Measurements from ENCODE around the gene GLIS1. TPM values are rescaled to one million over a fixed set of nuclear protein-coding genes. Genes with fewer than 3 reads are reported as not detected.
A peak's percentile ranks its signal among the peaks of the same experiment; 100 is the strongest.

Gene GLIS1
- total RNA-seq, 1 experiment from 2014 or later, result 0.28 TPM

DNA sequence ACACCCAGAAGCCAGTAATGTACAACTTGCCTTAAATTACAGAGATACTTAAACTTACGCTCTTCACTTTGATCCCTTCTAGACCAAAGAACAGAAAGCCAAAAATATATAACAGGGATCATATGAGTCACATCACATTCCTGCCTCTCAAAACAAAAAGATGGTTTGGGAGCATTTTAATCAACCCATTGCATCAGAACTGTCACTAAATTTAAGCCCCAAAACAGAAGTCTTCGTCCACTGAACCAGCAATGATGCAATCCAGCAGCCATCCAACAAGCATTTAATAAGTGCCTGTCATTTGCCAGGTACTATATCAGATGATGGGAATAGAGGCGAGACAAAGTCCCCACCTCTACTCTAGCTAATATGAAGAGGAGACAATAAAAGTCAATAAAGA lies 42.7 kb upstream of the GLIS1 start:
- Mint-ChIP-seq H3K27ac (peak overlapping the region in 2 of 3 experiments; percentile 11 to 29; a peak in 2 of 7 replicates), H3K9me3 (no peaks in the 10 kb centered on the region), H3K4me3 (no peak overlapping the region), H3K36me3 (ENCODE audit: insufficient read depth in 1 of 3, low read depth in 3 of 3) (peaks cover 26 to 72% (median 54%) of the 10 kb centered on the region in 3 experiments; a peak in 6 of 7 replicates), H3K27me3 (ENCODE audit: low read depth) (no peaks in the 10 kb centered on the region), H3K4me1 (no peaks in the 10 kb centered on the region)
- H3K27ac ChIP-seq (ENCODE audit: insufficient read length, low read depth, low read length), result no peak overlapping the region
- H2BK120ac ChIP-seq (ENCODE audit: low read depth, low read length, poor library complexity, severe bottlenecking), result no peak overlapping the region
- H3K4ac ChIP-seq (ENCODE audit: low read depth, low read length), result no peak overlapping the region
- TF ChIP-seq, protein P1, sequence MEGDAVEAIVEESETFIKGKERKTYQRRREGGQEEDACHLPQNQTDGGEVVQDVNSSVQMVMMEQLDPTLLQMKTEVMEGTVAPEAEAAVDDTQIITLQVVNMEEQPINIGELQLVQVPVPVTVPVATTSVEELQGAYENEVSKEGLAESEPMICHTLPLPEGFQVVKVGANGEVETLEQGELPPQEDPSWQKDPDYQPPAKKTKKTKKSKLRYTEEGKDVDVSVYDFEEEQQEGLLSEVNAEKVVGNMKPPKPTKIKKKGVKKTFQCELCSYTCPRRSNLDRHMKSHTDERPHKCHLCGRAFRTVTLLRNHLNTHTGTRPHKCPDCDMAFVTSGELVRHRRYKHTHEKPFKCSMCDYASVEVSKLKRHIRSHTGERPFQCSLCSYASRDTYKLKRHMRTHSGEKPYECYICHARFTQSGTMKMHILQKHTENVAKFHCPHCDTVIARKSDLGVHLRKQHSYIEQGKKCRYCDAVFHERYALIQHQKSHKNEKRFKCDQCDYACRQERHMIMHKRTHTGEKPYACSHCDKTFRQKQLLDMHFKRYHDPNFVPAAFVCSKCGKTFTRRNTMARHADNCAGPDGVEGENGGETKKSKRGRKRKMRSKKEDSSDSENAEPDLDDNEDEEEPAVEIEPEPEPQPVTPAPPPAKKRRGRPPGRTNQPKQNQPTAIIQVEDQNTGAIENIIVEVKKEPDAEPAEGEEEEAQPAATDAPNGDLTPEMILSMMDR (conservative IDR thresholded peaks at IDR 0.05), result no peak
- no peak overlapping the region for H4K8ac ChIP-seq (replicated peaks; ENCODE audit: insufficient read length, low read depth, low read length)
- H3K27me3 ChIP-seq (ENCODE audit: insufficient read depth, low read length), result no peaks in the 10 kb centered on the region
- no peak overlapping the region for H2BK20ac ChIP-seq (ENCODE audit: low read depth, low read length, poor library complexity, severe bottlenecking)
- H4K20me1 ChIP-seq (ENCODE audit: control insufficient read depth, insufficient read depth, insufficient read length), result no peaks in the 10 kb centered on the region
- no peaks in the 10 kb centered on the region for H3K23me2 ChIP-seq (ENCODE audit: insufficient read length, low read depth, low read length, poor library complexity, severe bottlenecking)
- H4K91ac ChIP-seq (ENCODE audit: insufficient read length, low read depth, low read length), result no peak overlapping the region
- H2AFZ ChIP-seq (ENCODE audit: low read length), result no peak overlapping the region
- H3K79me1 ChIP-seq (ENCODE audit: insufficient read depth, low read depth, low read length, poor library complexity, severe bottlenecking), result no peaks in the 10 kb centered on the region
- H3K4me1 ChIP-seq (ENCODE audit: insufficient read depth, low read length), result no peaks in the 10 kb centered on the region
- H4K5ac ChIP-seq (ENCODE audit: insufficient read length, low read depth, low read length), result no peak overlapping the region
- H3K9ac ChIP-seq (ENCODE audit: extremely low read depth, insufficient read length, low read length), result no peak overlapping the region
- no peak for DNase-seq
- no CpG with 5 or more reads among the region's 3 CpGs for WGBS (ENCODE audit: extremely low coverage, insufficient read length, low lambda C conversion rate)
- H3K4me2 ChIP-seq (ENCODE audit: insufficient read depth, insufficient read length, low read length), result no peak overlapping the region
- H2BK15ac ChIP-seq (ENCODE audit: low read depth, low read length), result no peak overlapping the region
- no peaks in the 10 kb centered on the region for H3K9me3 ChIP-seq (ENCODE audit: control insufficient read depth, low read depth, low read length)
- H2BK5ac ChIP-seq (ENCODE audit: insufficient read length, low read length), result no peak overlapping the region
- H3K14ac ChIP-seq (ENCODE audit: insufficient read depth, low read length), result no peak overlapping the region
- H3K79me2 ChIP-seq (ENCODE audit: insufficient read depth, low read length), result no peaks in the 10 kb centered on the region
- no peak overlapping the region for H3K23ac ChIP-seq (ENCODE audit: insufficient read length, low read depth, low read length)
- no peak overlapping the region for H3T11ph ChIP-seq (ENCODE audit: low read length)
- H2AK5ac ChIP-seq (ENCODE audit: insufficient read length, low read length), result no peak overlapping the region
- no peak overlapping the region for H3K18ac ChIP-seq (ENCODE audit: insufficient read length, low read depth, low read length)
- no peak overlapping the region for H2BK12ac ChIP-seq (ENCODE audit: insufficient read length, low read depth, low read length)
- no peak overlapping the region for H3K56ac ChIP-seq (ENCODE audit: insufficient read length, low read depth, low read length)
